OCI-LY1 (cell line): ENCODE measurements around the gene TXLNG.

Experiments
- H2AFZ ChIP-seq: fragments of 200-600 bp; sonication (generic), shearing (Covaris generic); 2 replicates; pipeline ENCODE4 v1.6.0; 2014; ENCODE audit warnings: antibody characterized with exemption, mild to moderate bottlenecking, low read length
- H3F3A ChIP-seq: fragments of 200-600 bp; sonication (generic), shearing (Covaris generic); 2 replicates; pipeline ENCODE4 v1.6.0; 2014; ENCODE audit warnings: mild to moderate bottlenecking, antibody characterized with exemption, low read length, moderate library complexity; ENCODE audit not compliant: insufficient read depth
- H3K27ac ChIP-seq: fragments of 200-600 bp; sonication (generic); 2 replicates; pipeline ENCODE4 v1.5.1; 2014; ENCODE audit warnings: low read length, mixed run types, mild to moderate bottlenecking, low read depth; ENCODE audit not compliant: poor library complexity, severe bottlenecking
- H3K27me3 ChIP-seq: fragments of 200-600 bp; sonication (generic); 2 replicates; pipeline ENCODE4 v1.6.0; 2014; ENCODE audit warnings: antibody characterized with exemption, mild to moderate bottlenecking, low read length, moderate library complexity; ENCODE audit not compliant: insufficient read depth
- H3K36me3 ChIP-seq: fragments of 200-600 bp; sonication (generic); 2 replicates; pipeline ENCODE4 v1.6.1; 2014; ENCODE audit warnings: mild to moderate bottlenecking, antibody characterized with exemption, low read length, moderate library complexity, mixed read lengths; ENCODE audit not compliant: insufficient read depth
- H3K4me1 ChIP-seq: fragments of 200-600 bp; sonication (generic); 2 replicates; pipeline ENCODE4 v1.5.1; 2014; ENCODE audit warnings: mild to moderate bottlenecking, low read length, moderate library complexity; ENCODE audit not compliant: insufficient read depth, severe bottlenecking
- H3K4me2 ChIP-seq: fragments of 200-600 bp; sonication (generic), shearing (Covaris generic); 2 replicates; pipeline ENCODE4 v1.6.1; 2014; ENCODE audit warnings: low read length
- H3K4me3 ChIP-seq: fragments of 200-600 bp; sonication (generic); 2 replicates; pipeline ENCODE4 v1.5.1; 2014; ENCODE audit warnings: low read length, low read depth, mild to moderate bottlenecking, mixed read lengths; ENCODE audit not compliant: poor library complexity, severe bottlenecking
- H3K79me2 ChIP-seq: fragments of 200-600 bp; shearing (Covaris generic); 2 replicates; pipeline ENCODE4 v1.6.1; 2016; ENCODE audit warnings: mixed run types, low read length, mixed read lengths; ENCODE audit not compliant: insufficient read depth
- H3K9ac ChIP-seq: fragments of 200-600 bp; sonication (generic), shearing (Covaris generic); 2 replicates; pipeline ENCODE4 v1.6.1; 2014; ENCODE audit warnings: mild to moderate bottlenecking, low read length, mixed read lengths
- H3K9me2 ChIP-seq: fragments of 200-600 bp; sonication (generic), shearing (Covaris generic); 2 replicates; pipeline ENCODE4 v1.6.1; 2014; ENCODE audit warnings: low read depth, mild to moderate bottlenecking, low read length, mixed read lengths
- H3K9me3 ChIP-seq: fragments of 200-600 bp; shearing (Covaris generic); 2 replicates; pipeline ENCODE4 v1.6.1; 2014; ENCODE audit warnings: low read length, mixed read lengths
- H4K20me1 ChIP-seq: fragments of 200-600 bp; sonication (generic), shearing (Covaris generic); 2 replicates; pipeline ENCODE4 v1.6.0; 2016; ENCODE audit warnings: mild to moderate bottlenecking, low read length; ENCODE audit not compliant: insufficient read depth
- CTCF ChIP-seq: fragments of 200-600 bp; sonication (generic), shearing (Covaris generic); IDR thresholded peaks from 2 replicates; pipeline ENCODE4 v1.5.1; 2017; ENCODE audit warnings: mild to moderate bottlenecking, antibody characterized with exemption, low read length, moderate library complexity, mixed read lengths
- EZH2 ChIP-seq: fragments of 200-600 bp; sonication (generic), shearing (Covaris generic); IDR thresholded peaks from 2 replicates; pipeline ENCODE4 v1.8.0; 2017; ENCODE audit warnings: borderline replicate concordance, mixed run types, mild to moderate bottlenecking, antibody characterized with exemption, low read length, moderate library complexity, mixed read lengths

TXLNG gene

DNA sequence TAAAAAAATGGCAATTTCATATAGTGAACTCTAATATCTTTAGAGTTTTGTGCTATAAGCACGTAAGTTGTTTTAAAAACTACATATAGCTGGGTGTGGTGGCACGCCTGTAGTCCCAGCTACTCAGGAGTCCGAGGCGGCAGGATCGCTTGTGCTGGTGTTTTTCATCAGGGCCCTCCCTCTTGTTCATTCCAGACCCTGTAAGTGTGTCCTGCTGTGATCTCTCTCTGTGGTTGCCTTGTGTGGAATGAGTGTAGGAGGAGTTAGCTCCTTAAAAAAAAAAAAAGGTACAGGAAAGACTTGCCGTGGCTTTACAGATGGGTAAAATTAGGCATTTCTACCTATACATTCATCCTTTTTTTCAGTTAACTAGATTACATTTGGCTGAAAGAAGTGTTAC is 48.5 kb downstream of the TXLNG start:
- Histone ChIP-seq H2AFZ (no peak overlapping the region), H3K27me3 (no peaks in the 10 kb centered on the region), H4K20me1 (no peaks in the 10 kb centered on the region), H3K4me2 (no peak overlapping the region), H3K36me3 (peaks cover 86% of the 10 kb centered on the region), H3K4me1 (peaks cover 10% of the 10 kb centered on the region), H3K9me3 (no peaks in the 10 kb centered on the region), H3K9ac (no peak overlapping the region), H3F3A (no peaks in the 10 kb centered on the region), H3K79me2 (no peaks in the 10 kb centered on the region), H3K4me3 (no peak overlapping the region), H3K27ac (no peak overlapping the region), H3K9me2 (no peaks in the 10 kb centered on the region)
- TF ChIP-seq CTCF (no peak), EZH2 (no peak)

GRCh38 chrX:16836371-16836770 is 50.1 kb downstream of the TXLNG start:
- Histone ChIP-seq H3K9me3 (no peaks in the 10 kb centered on the region), H4K20me1 (no peaks in the 10 kb centered on the region), H3F3A (no peaks in the 10 kb centered on the region), H3K27ac (no peak overlapping the region), H3K4me1 (peaks cover 10% of the 10 kb centered on the region), H3K27me3 (no peaks in the 10 kb centered on the region), H3K36me3 (peaks cover 90% of the 10 kb centered on the region), H3K9me2 (no peaks in the 10 kb centered on the region), H3K4me2 (no peak overlapping the region), H3K79me2 (no peaks in the 10 kb centered on the region), H3K4me3 (no peak overlapping the region), H2AFZ (no peak overlapping the region), H3K9ac (no peak overlapping the region)
- no peak for TF ChIP-seq EZH2
- TF ChIP-seq CTCF = peak; percentile 62

- Histone ChIP-seq H3K27ac (peak overlapping the region; percentile 70), H3K9ac (no peak overlapping the region), H3K36me3 (peaks cover 91% of the 10 kb centered on the region)
Observed at GRCh38 chrX:16838202-16839066, 52.2 kb downstream of the TXLNG start.

More at GRCh38 chrX:16838202-16839066, 52.2 kb downstream of the TXLNG start:
- no peaks in the 10 kb centered on the region for H3K9me3 ChIP-seq
- no peaks in the 10 kb centered on the region for H3K27me3 ChIP-seq
- no peak for TF ChIP-seq CTCF
- no peak for TF ChIP-seq EZH2
- H3K79me2 ChIP-seq = no peaks in the 10 kb centered on the region
- no peak overlapping the region for H2AFZ ChIP-seq
- no peaks in the 10 kb centered on the region for H3F3A ChIP-seq
- no peak overlapping the region for H3K4me2 ChIP-seq
- H3K4me1 ChIP-seq = peaks cover 10% of the 10 kb centered on the region
- H3K4me3 ChIP-seq = no peak overlapping the region
- H3K9me2 ChIP-seq = no peaks in the 10 kb centered on the region
- no peaks in the 10 kb centered on the region for H4K20me1 ChIP-seq
